ENCODE results near the gene POTEH.
"Not testable (repeated sequence)": the region's sequence is repeated elsewhere in the genome, so short reads cannot be mapped to it uniquely, and the experiment has no call there.

The POTEH gene

GRCh38 chr22:15687086-15687485, 2.7 kb upstream of the POTEH start:
- H3K4me1 ChIP-seq (ENCODE audit: control insufficient read depth, insufficient read depth, low read length); H3K27me3 ChIP-seq (ENCODE audit: control insufficient read depth, insufficient read depth, low read length); H3K36me3 ChIP-seq (ENCODE audit: control insufficient read depth, insufficient read depth, low read length); H3K9ac ChIP-seq (ENCODE audit: low read length); H3K9me3 ChIP-seq (ENCODE audit: control insufficient read depth, low read length); H3K4me3 ChIP-seq (ENCODE audit: low read length): not testable (repeated sequence)

DNA sequence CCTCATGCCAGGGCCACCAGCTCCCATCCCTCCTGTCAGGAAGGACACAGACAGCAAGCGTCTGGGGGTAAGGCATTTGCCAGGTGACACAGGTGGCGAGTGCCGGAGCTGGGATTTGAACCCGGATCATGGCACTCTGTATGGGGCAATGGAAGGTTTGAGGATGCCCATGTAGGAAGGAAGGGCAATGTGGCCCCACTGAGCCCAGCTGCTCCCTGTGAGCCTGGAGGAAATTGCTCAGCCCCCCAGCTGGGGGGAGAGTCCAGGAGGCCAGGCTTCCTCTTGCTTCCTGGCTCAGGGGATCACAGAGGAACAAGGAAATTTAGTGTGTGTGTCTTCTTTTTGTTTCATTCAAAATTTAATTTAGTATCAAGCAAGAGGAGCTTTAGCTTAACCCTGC, 2.1 kb upstream of the POTEH start:
- not testable (repeated sequence) for H3K9me3 ChIP-seq (ENCODE audit: control insufficient read depth, low read length); H3K4me1 ChIP-seq (ENCODE audit: control insufficient read depth, insufficient read depth, low read length); H3K4me3 ChIP-seq (ENCODE audit: low read length); H3K9ac ChIP-seq (ENCODE audit: low read length); H3K36me3 ChIP-seq (ENCODE audit: control insufficient read depth, insufficient read depth, low read length); H3K27me3 ChIP-seq (ENCODE audit: control insufficient read depth, insufficient read depth, low read length)

DNA sequence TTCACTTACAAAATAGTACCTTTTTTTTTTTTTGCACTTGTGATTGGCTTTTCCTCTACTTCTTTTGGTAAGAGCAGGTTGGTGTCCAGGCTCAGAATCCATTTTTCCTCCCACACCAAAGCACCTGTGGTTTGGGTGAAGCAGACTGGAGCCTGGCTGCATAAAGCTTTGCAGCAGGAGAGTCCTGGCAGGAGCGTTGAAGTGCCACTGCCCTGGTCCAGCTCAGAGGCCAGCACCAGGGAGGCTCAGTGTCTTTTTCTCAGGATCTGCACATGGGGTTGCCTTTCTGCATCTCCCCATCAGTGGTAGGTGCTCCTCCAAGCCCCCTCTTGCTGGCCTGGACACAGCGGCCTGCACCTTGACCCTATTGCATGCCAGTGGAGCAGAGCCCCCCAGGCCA, 1.7 kb upstream of the POTEH start:
- H3K4me3 ChIP-seq (ENCODE audit: low read length); H3K9ac ChIP-seq (ENCODE audit: low read length); H3K9me3 ChIP-seq (ENCODE audit: control insufficient read depth, low read length); H3K36me3 ChIP-seq (ENCODE audit: control insufficient read depth, insufficient read depth, low read length); H3K27me3 ChIP-seq (ENCODE audit: control insufficient read depth, insufficient read depth, low read length); H3K4me1 ChIP-seq (ENCODE audit: control insufficient read depth, insufficient read depth, low read length): not testable (repeated sequence)

DNA sequence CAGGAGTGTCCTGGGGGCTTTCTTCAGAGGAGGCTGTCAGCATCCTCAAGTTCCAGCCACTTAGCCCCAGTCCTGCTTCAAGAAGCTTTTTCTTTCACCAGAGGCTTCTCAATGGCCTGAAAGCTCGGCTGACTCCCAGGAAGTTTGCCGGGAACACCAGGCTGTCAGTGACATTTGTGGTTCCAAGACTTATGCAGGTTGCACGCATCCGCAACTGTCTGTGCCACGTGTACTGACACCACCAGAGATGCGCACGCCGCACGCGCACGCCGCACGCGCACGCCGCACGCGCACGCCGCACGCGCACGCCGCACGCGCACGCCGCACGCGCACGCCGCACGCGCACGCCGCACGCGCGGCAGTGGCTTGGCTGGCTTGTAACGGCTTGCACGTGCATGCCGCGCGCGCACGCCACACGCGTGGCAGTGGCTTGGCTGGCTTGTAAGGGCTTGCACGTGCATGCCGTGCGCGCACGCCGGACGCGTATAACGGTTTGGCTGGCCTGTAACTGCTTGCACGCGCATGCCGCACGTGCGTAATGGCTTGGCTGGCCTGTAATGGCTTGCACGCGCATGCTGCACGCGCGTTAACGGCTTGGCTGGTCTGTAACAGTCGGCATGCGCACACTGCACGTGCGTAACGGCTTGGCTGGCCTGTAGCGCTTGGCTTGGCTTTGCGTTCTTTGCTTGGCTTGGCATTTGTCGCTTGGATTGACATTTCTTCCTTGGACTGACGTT, 646 bp upstream of the POTEH start:
- H3K9ac ChIP-seq (ENCODE audit: low read length); H3K4me3 ChIP-seq (ENCODE audit: low read length); H3K4me1 ChIP-seq (ENCODE audit: control insufficient read depth, insufficient read depth, low read length); H3K9me3 ChIP-seq (ENCODE audit: control insufficient read depth, low read length); H3K36me3 ChIP-seq (ENCODE audit: control insufficient read depth, insufficient read depth, low read length); H3K27me3 ChIP-seq (ENCODE audit: control insufficient read depth, insufficient read depth, low read length): not testable (repeated sequence)

DNA sequence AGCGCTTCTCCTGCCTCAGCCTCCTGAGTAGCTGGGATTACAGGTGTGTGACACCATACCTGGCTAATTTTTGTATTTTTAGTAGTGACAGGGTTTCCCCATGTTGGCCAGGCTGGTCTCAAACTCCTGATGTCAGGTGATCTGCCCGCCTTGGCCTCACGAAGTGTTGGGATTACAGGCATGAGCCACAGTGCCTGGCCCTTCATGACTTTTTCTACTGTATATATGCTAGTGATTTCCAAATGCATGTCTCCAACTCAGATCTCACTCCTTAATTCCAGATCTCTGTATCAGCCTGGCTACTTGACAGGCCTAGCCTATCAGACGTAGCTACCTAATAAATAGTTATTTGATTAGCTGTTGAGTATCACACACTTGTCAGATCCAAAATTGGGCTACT, 23.8 kb downstream of the POTEH start:
- H3K9ac ChIP-seq (ENCODE audit: low read length); H3K36me3 ChIP-seq (ENCODE audit: control insufficient read depth, insufficient read depth, low read length); H3K4me1 ChIP-seq (ENCODE audit: control insufficient read depth, insufficient read depth, low read length); H3K27me3 ChIP-seq (ENCODE audit: control insufficient read depth, insufficient read depth, low read length); H3K9me3 ChIP-seq (ENCODE audit: control insufficient read depth, low read length); H3K4me3 ChIP-seq (ENCODE audit: low read length): not testable (repeated sequence)

- not testable (repeated sequence) for H3K4me3 ChIP-seq (ENCODE audit: low read length); H3K4me1 ChIP-seq (ENCODE audit: control insufficient read depth, insufficient read depth, low read length); H3K9me3 ChIP-seq (ENCODE audit: control insufficient read depth, low read length); H3K36me3 ChIP-seq (ENCODE audit: control insufficient read depth, insufficient read depth, low read length); H3K9ac ChIP-seq (ENCODE audit: low read length); H3K27me3 ChIP-seq (ENCODE audit: control insufficient read depth, insufficient read depth, low read length)
These were observed 24.3 kb downstream of the POTEH start for GRCh38 chr22:15714125-15714524.

- not testable (repeated sequence) for H3K9me3 ChIP-seq (ENCODE audit: control insufficient read depth, low read length); H3K36me3 ChIP-seq (ENCODE audit: control insufficient read depth, insufficient read depth, low read length); H3K27me3 ChIP-seq (ENCODE audit: control insufficient read depth, insufficient read depth, low read length); H3K9ac ChIP-seq (ENCODE audit: low read length); H3K4me1 ChIP-seq (ENCODE audit: control insufficient read depth, insufficient read depth, low read length); H3K4me3 ChIP-seq (ENCODE audit: low read length)
These were observed 32.1 kb downstream of the POTEH start for GRCh38 chr22:15721884-15722283.

DNA sequence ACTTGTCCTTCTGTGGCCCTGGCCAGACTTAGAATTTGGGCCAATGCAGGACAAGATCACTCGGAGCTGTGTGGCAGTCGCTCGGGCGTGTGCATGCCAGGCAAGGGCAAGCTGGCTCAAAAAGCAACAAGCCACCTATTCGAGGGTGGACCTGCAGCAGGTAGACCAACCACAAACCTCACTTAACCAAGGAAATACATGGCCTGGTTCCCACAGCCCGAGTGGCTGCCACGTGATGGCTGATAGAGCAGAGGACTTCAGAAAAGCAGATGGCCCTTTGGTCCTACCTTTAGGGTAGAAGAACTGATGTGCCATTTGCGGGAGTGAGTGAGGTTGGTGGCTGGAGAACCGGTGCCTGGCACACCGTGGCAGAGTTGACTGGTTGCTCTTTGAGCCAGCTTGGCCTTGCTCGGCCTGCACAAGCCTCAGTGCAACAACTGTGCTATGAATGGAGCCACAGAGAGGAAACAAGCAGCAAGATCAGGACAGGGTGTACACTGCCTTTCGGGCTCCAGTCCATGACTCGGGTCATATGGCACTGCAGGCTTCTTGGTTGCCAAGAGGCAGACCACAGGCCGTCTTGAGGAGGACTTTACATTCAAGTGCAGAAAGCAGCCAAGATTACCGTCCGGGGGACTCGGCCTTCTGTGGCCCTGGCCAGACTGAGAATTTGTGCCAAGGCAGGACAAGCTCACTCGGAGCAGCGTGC, 39.5 kb downstream of the POTEH start:
- H3K27me3 ChIP-seq (ENCODE audit: control insufficient read depth, insufficient read depth, low read length); H3K4me1 ChIP-seq (ENCODE audit: control insufficient read depth, insufficient read depth, low read length); H3K4me3 ChIP-seq (ENCODE audit: low read length); H3K9me3 ChIP-seq (ENCODE audit: control insufficient read depth, low read length); H3K9ac ChIP-seq (ENCODE audit: low read length); H3K36me3 ChIP-seq (ENCODE audit: control insufficient read depth, insufficient read depth, low read length): not testable (repeated sequence)

GRCh38 chr22:15731023-15731422, 41.2 kb downstream of the POTEH start:
- not testable (repeated sequence) for H3K36me3 ChIP-seq (ENCODE audit: control insufficient read depth, insufficient read depth, low read length); H3K4me1 ChIP-seq (ENCODE audit: control insufficient read depth, insufficient read depth, low read length); H3K9ac ChIP-seq (ENCODE audit: low read length); H3K4me3 ChIP-seq (ENCODE audit: low read length); H3K9me3 ChIP-seq (ENCODE audit: control insufficient read depth, low read length); H3K27me3 ChIP-seq (ENCODE audit: control insufficient read depth, insufficient read depth, low read length)

GRCh38 chr22:15734411-15734810, 44.6 kb downstream of the POTEH start:
- H3K36me3 ChIP-seq (ENCODE audit: control insufficient read depth, insufficient read depth, low read length); H3K27me3 ChIP-seq (ENCODE audit: control insufficient read depth, insufficient read depth, low read length); H3K9ac ChIP-seq (ENCODE audit: low read length); H3K4me3 ChIP-seq (ENCODE audit: low read length); H3K9me3 ChIP-seq (ENCODE audit: control insufficient read depth, low read length); H3K4me1 ChIP-seq (ENCODE audit: control insufficient read depth, insufficient read depth, low read length): not testable (repeated sequence)

DNA sequence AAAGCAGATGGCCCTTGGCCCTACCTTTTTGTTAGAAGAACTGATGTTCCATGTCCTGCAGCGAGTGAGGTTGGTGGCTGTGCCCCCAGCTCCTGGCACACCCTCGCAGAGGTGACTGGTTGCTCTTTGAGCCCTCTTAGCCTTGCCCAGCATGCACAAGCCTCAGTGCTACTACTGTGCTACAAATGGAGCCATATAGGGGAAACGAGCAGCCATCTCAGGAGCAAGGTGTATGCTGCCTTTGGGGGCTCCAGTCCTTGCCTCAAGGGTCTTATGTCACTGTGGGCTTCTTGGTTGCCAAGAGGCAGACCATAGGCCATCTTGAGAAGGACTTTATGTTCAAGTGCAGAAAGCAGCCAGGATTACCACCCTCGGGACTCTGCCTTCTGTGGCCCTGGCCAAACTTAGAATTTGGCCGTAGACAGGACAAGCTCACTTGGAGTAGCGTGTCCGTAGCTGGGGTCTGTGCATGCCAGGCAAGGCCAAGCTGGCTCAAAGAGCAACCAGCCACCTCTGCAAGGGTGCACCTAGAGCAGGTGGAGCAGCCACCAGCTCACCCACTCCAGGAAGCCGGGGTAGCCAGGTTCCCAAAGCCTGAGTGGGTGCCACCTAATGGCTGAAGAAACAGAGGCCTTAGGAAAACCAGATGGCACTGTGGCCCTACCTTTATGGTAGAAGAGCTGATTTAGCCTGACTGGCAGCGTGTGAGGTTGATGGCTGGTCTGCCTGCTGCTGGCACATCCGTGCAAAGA, 48.5 kb downstream of the POTEH start:
- H3K4me3 ChIP-seq (ENCODE audit: low read length); H3K4me1 ChIP-seq (ENCODE audit: control insufficient read depth, insufficient read depth, low read length); H3K9me3 ChIP-seq (ENCODE audit: control insufficient read depth, low read length); H3K36me3 ChIP-seq (ENCODE audit: control insufficient read depth, insufficient read depth, low read length); H3K9ac ChIP-seq (ENCODE audit: low read length); H3K27me3 ChIP-seq (ENCODE audit: control insufficient read depth, insufficient read depth, low read length): not testable (repeated sequence)

DNA sequence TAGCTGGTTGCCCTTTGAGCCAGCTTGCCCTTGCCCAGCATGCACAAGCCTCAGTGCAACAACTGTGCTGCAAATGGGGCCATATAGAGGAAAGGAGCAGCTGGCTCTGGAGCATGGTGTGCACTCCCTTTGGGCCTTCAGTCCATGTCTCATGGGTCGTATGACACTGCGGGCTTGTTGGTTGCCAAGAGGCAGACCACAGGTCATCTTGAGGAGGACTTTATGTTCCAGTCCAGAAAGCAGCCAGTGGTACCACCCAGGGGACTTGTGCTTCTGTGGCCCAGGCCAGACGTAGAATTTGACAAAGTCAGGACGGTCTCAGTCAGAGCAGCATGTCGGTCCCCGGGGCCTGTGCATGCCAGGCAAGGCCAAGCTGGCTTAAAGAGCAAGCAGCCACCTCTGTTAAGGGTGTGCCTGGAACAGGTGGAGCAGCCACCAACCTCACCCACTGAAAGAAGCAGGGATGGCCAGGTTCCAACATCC, 49.1 kb downstream of the POTEH start:
- not testable (repeated sequence) for H3K9me3 ChIP-seq (ENCODE audit: control insufficient read depth, low read length); H3K36me3 ChIP-seq (ENCODE audit: control insufficient read depth, insufficient read depth, low read length); H3K4me1 ChIP-seq (ENCODE audit: control insufficient read depth, insufficient read depth, low read length); H3K4me3 ChIP-seq (ENCODE audit: low read length); H3K27me3 ChIP-seq (ENCODE audit: control insufficient read depth, insufficient read depth, low read length); H3K9ac ChIP-seq (ENCODE audit: low read length)
